IMR-90 (cell line): Measurements from ENCODE around the gene SLC16A5. TPM values are rescaled to one million over a fixed set of nuclear protein-coding genes. Genes with fewer than 3 reads are reported as not detected.

Experiments used
- ATAC-seq: fragments of 200-7000 bp; cut with Tn5 transposase; 2 replicates; pipeline ENCODE4 v1.9.1; 2020; ENCODE audit warnings: low read depth, mild to moderate bottlenecking, moderate library complexity
- BruUV-seq: library from RNA; stranded (reverse); fragments of 400-500 nt; replicated peaks from 2 replicates; lab custom pipeline; 2021; lab: Mats Ljungman, UMichigan
- CTCF ChIA-PET: fragments of 300-600 bp; formaldehyde crosslinking; extraction: SDS; loops from one replicate; lab custom pipeline; 2021; ENCODE audit warnings: antibody characterized with exemption; lab: Yijun Ruan, JAX
- POLR2A ChIA-PET: fragments of 300-600 bp; sonication (Branson Sonifier 250); formaldehyde crosslinking; loops from one replicate; lab custom pipeline; 2022; ENCODE audit warnings: antibody characterized with exemption; ENCODE audit not compliant: unreplicated experiment; lab: Charles Lee
- DNase-seq: peaks from one replicate; pipeline ENCODE4 v3.0.0; 2013
- H2AFZ ChIP-seq: replicated peaks from 2 replicates; pipeline ENCODE3; 2013; ENCODE audit warnings: low read length, mild to moderate bottlenecking; ENCODE audit not compliant: poor library complexity
- H2AK5ac ChIP-seq: 2 replicates; pipeline ENCODE4 v1.6.1; 2013; ENCODE audit warnings: low read depth, low read length, inconsistent platforms
- H2AK9ac ChIP-seq: replicated peaks from 2 replicates; pipeline ENCODE3; 2013; ENCODE audit warnings: mild to moderate bottlenecking, low read depth, low read length, moderate library complexity; ENCODE audit not compliant: poor library complexity
- H2BK120ac ChIP-seq: 2 replicates; pipeline ENCODE4 v1.6.1; 2013; ENCODE audit warnings: low read depth, low read length, inconsistent platforms
- H2BK15ac ChIP-seq: 3 replicates; pipeline ENCODE4 v1.6.1; 2013; ENCODE audit warnings: low read depth, low read length, inconsistent platforms
- H2BK20ac ChIP-seq: 2 replicates; pipeline ENCODE4 v1.6.1; 2013; ENCODE audit warnings: low read depth, mild to moderate bottlenecking, inconsistent platforms, low read length, moderate library complexity
- H2BK5ac ChIP-seq: 2 replicates; pipeline ENCODE4 v1.6.1; 2013; ENCODE audit warnings: mild to moderate bottlenecking, low read depth, low read length, inconsistent platforms; ENCODE audit not compliant: poor library complexity, severe bottlenecking
- H3K14ac ChIP-seq: replicated peaks from 2 replicates; pipeline ENCODE4 v1.6.1; 2013; ENCODE audit warnings: low read depth, low read length, inconsistent platforms
- H3K18ac ChIP-seq: 2 replicates; pipeline ENCODE4 v1.6.1; 2013; ENCODE audit warnings: low read depth, low read length, control low read depth
- H3K23ac ChIP-seq: 2 replicates; pipeline ENCODE4 v1.6.1; 2013; ENCODE audit warnings: low read depth, low read length, inconsistent platforms
- H3K27ac ChIP-seq: 2 replicates; pipeline ENCODE4 v1.5.1; 2013; ENCODE audit warnings: mild to moderate bottlenecking, control low read depth, low read length; ENCODE audit not compliant: insufficient read depth
- H3K27me3 ChIP-seq: 2 replicates; pipeline ENCODE4 v1.6.1; 2013; ENCODE audit warnings: low read length; ENCODE audit not compliant: control insufficient read depth, insufficient read depth
- H3K36me3 ChIP-seq: 2 replicates; pipeline ENCODE4 v1.6.1; 2013; ENCODE audit warnings: low read length, mixed read lengths; ENCODE audit not compliant: control insufficient read depth, insufficient read depth
- H3K4ac ChIP-seq: 2 replicates; pipeline ENCODE4 v1.6.1; 2013; ENCODE audit warnings: low read depth, low read length, inconsistent platforms
- H3K4me1 ChIP-seq: 2 replicates; pipeline ENCODE4 v1.6.1; 2013; ENCODE audit warnings: low read length, mixed read lengths; ENCODE audit not compliant: control insufficient read depth, insufficient read depth
- H3K4me2 ChIP-seq: 2 replicates; pipeline ENCODE4 v1.6.1; 2013; ENCODE audit warnings: low read depth, mild to moderate bottlenecking, control low read depth, low read length, moderate library complexity
- H3K4me3 ChIP-seq: 2 replicates; pipeline ENCODE4 v1.5.1; 2013; ENCODE audit warnings: low read depth, mild to moderate bottlenecking, control low read depth, low read length, moderate library complexity; ENCODE audit not compliant: insufficient read depth
- H3K56ac ChIP-seq: 2 replicates; pipeline ENCODE4 v1.6.1; 2013; ENCODE audit warnings: low read length, inconsistent platforms; ENCODE audit not compliant: insufficient read depth; ENCODE audit errors: extremely low read depth
- H3K79me1 ChIP-seq, 2 experiments: 2 replicates each; pipeline ENCODE4 v1.6.1; 2013; ENCODE audit warnings: low read length in 2 of 2, inconsistent platforms in 1 of 2, low read depth in 1 of 2
- H3K9ac ChIP-seq: 2 replicates; pipeline ENCODE4 v1.6.1; 2013; ENCODE audit warnings: low read depth, low read length, control low read depth
- H3K9me1 ChIP-seq: 2 replicates; pipeline ENCODE4 v1.6.1; 2013; ENCODE audit warnings: low read length, inconsistent platforms; ENCODE audit not compliant: insufficient read depth
- H3K9me3 ChIP-seq: 2 replicates; pipeline ENCODE4 v1.6.1; 2013; ENCODE audit warnings: low read length; ENCODE audit not compliant: control insufficient read depth, insufficient read depth
- H4K20me1 ChIP-seq: 2 replicates; pipeline ENCODE4 v1.6.1; 2013; ENCODE audit warnings: low read length, inconsistent platforms; ENCODE audit not compliant: insufficient read depth
- H4K5ac ChIP-seq: 2 replicates; pipeline ENCODE4 v1.6.1; 2013; ENCODE audit warnings: mild to moderate bottlenecking, low read depth, low read length, control low read depth
- H4K8ac ChIP-seq, 2 experiments: 2 replicates each; pipeline ENCODE4 v1.6.1; 2013; ENCODE audit warnings: low read depth in 2 of 2, low read length in 2 of 2, control low read depth in 1 of 2, inconsistent platforms in 1 of 2
- H4K91ac ChIP-seq: 2 replicates; pipeline ENCODE4 v1.6.1; 2013; ENCODE audit warnings: low read depth, low read length, inconsistent platforms; ENCODE audit not compliant: insufficient read depth
- BHLHE40 ChIP-seq: fragments of 150-350 bp; IDR thresholded peaks from 2 replicates; pipeline ENCODE4 v1.6.1; 2016; ENCODE audit warnings: mild to moderate bottlenecking, low read depth, low read length
- CEBPB ChIP-seq: IDR thresholded peaks from 2 replicates; pipeline ENCODE4 v1.6.1; 2012; ENCODE audit warnings: low read depth, low read length, improper control_type of control experiment
- CTCF ChIP-seq: conservative IDR thresholded peaks from 2 replicates; pipeline ENCODE4 v1.5.1; 2012; ENCODE audit warnings: mild to moderate bottlenecking, low read depth, low read length, improper control_type of control experiment
- FOS ChIP-seq: fragments of 150-350 bp; IDR thresholded peaks from 2 replicates; pipeline ENCODE4 v1.6.1; 2016; ENCODE audit warnings: low read depth, low read length
- MAFK ChIP-seq: IDR thresholded peaks from 2 replicates; pipeline ENCODE4 v1.6.1; 2012; ENCODE audit warnings: low read depth, low read length, improper control_type of control experiment
- MAZ ChIP-seq: IDR thresholded peaks from 2 replicates; pipeline ENCODE4 v1.6.1; 2012; ENCODE audit warnings: low read depth, mild to moderate bottlenecking, low read length, improper control_type of control experiment, moderate library complexity, borderline replicate concordance
- MXI1 ChIP-seq: IDR thresholded peaks from 2 replicates; pipeline ENCODE4 v1.6.1; 2012; ENCODE audit warnings: low read depth, mild to moderate bottlenecking, low read length, moderate library complexity, borderline replicate concordance
- NFE2L2 ChIP-seq: fragments of 150-350 bp; IDR thresholded peaks from 2 replicates; pipeline ENCODE4 v1.6.1; 2016; ENCODE audit warnings: low read depth, mild to moderate bottlenecking, low read length
- POLR2A ChIP-seq: IDR thresholded peaks from 2 replicates; pipeline ENCODE4 v1.6.1; 2012; ENCODE audit warnings: mild to moderate bottlenecking, low read depth, low read length
- RAD21 ChIP-seq: IDR thresholded peaks from 2 replicates; pipeline ENCODE4 v1.6.1; 2012; ENCODE audit warnings: low read length, improper control_type of control experiment
- RCOR1 ChIP-seq: IDR thresholded peaks from 2 replicates; pipeline ENCODE4 v1.6.1; 2012; ENCODE audit warnings: mild to moderate bottlenecking, low read length, improper control_type of control experiment; ENCODE audit not compliant: insufficient replicate concordance
- RFX5 ChIP-seq: IDR thresholded peaks from 2 replicates; pipeline ENCODE4 v1.8.0; 2012; ENCODE audit warnings: low read depth, mild to moderate bottlenecking, low read length, moderate library complexity
- SMC3 ChIP-seq: fragments of 150-350 bp; IDR thresholded peaks from 2 replicates; pipeline ENCODE4 v1.6.1; 2016; ENCODE audit warnings: low read depth, mild to moderate bottlenecking, antibody characterized with exemption, low read length, moderate library complexity
- USF2 ChIP-seq: fragments of 150-350 bp; IDR thresholded peaks from 2 replicates; pipeline ENCODE4 v1.6.1; 2017; ENCODE audit warnings: mild to moderate bottlenecking, antibody characterized with exemption, low read length, low read depth
- WGBS, 2 experiments: methylation state at CpG; one replicate each; pipeline versions ENCODE4 v1.1.5 to v1.1.7; 2013; ENCODE audit warnings: missing lambda C conversion rate in 2 of 2; ENCODE audit not compliant: insufficient read length in 1 of 2; ENCODE audit errors: extremely low coverage in 2 of 2; 5-methylcytosine and 5-hydroxymethylcytosine counted together
- dilution Hi-C: fragments of 300-500 bp; cut with HindIII; formaldehyde crosslinking; loops from one replicate; pipeline ENCODE4 v1.14.3; 2018; ENCODE audit warnings: low sequenced_read_pairs; ENCODE audit not compliant: unreplicated experiment
- in situ Hi-C: fragments of 300-500 bp; cut with MboI; formaldehyde crosslinking; loops from 3 replicates; pipeline ENCODE4 v1.14.3; 2019; ENCODE audit warnings: low sequenced_read_pairs, inconsistent platforms, mixed read lengths
- intact Hi-C: fragments of 100-400 bp; cut with micrococcal nuclease; formaldehyde crosslinking; loops from 2 replicates; pipeline ENCODE4 v1.10.0; 2022
- polyA plus RNA-seq, 3 experiments: library from polyadenylated mRNA; depleted of rRNA; stranded (reverse); fragments of >200 nt; gene quantifications; 2 replicates each; pipeline ENCODE4 v1.2.3, GENCODE V29; 2012; ENCODE audit warnings: low replicate concordance in 1 of 3
- total RNA-seq: library from RNA; depleted of rRNA; stranded (reverse); fragments of >200 nt; gene quantifications from 2 replicates; pipeline ENCODE4 v1.2.3, GENCODE V29; 2012
- TF ChIP-seq, protein P1 (sequence below): fragments of 150-350 bp; IDR thresholded peaks from 2 replicates; pipeline ENCODE4 v1.6.1; 2016; ENCODE audit warnings: low read depth, mild to moderate bottlenecking, low read length, moderate library complexity, borderline replicate concordance

The SLC16A5 gene
- total and polyA plus RNA-seq, 2 of the 4 experiments (the other 2 are of a cell fraction) = 1.8 to 7.1 TPM

- Histone ChIP-seq H3K4me3 (no peak overlapping the region), H4K8ac (no peak overlapping the region), H3K36me3 (peaks cover 19% of the 10 kb centered on the region), H3K4me1 (no peaks in the 10 kb centered on the region; the same call in 1 of the 2 replicates), H3K14ac (no peak overlapping the region), H4K5ac (no peak overlapping the region), H3K23ac (peak overlapping the region; percentile 42; the same call in 1 of the 2 replicates), H2BK5ac (no peak overlapping the region), H3K27ac (no peak overlapping the region), H2BK20ac (no peak overlapping the region), H3K79me1 (peaks cover 26 to 61% of the 10 kb centered on the region in 2 experiments), H3K4me2 (no peak overlapping the region), H4K91ac (no peak overlapping the region), H3K9ac (no peak overlapping the region), H2AK5ac (no peak overlapping the region), H2AFZ (no peak overlapping the region), H3K27me3 (no peaks in the 10 kb centered on the region), H2BK120ac (no peak overlapping the region), H3K9me1 (peaks cover 3% of the 10 kb centered on the region; the same call in 1 of the 2 replicates), H2BK15ac (no peak overlapping the region), H3K4ac (no peak overlapping the region), H2AK9ac (no peak overlapping the region), H3K56ac (no peak overlapping the region), H3K18ac (no peak overlapping the region), H4K20me1 (0 out of 2 replicates have a peak, but pooled peaks cover 3% of the 10 kb centered on the region), H3K9me3 (no peaks in the 10 kb centered on the region)
- ChIA-PET POLR2A (no interaction called here), CTCF (no interaction called here)
- no TSS peak for BruUV-seq
- intact Hi-C loops (loop anchor here (5.0 kb wide), 1 partner anchor 82 kb away; no protein-coding TSS in a partner anchor), dilution Hi-C loops (no loop called here), in situ Hi-C loops (no loop called here)
- TF ChIP-seq MAFK (no peak), USF2 (no peak), BHLHE40 (no peak), RAD21 (no peak), FOS (no peak), MAZ (no peak), POLR2A (no peak), CEBPB (no peak), NFE2L2 (no peak), CTCF (no peak), MXI1 (no peak), SMC3 (no peak), RCOR1 (no peak), RFX5 (no peak)
- TF ChIP-seq, protein P1, sequence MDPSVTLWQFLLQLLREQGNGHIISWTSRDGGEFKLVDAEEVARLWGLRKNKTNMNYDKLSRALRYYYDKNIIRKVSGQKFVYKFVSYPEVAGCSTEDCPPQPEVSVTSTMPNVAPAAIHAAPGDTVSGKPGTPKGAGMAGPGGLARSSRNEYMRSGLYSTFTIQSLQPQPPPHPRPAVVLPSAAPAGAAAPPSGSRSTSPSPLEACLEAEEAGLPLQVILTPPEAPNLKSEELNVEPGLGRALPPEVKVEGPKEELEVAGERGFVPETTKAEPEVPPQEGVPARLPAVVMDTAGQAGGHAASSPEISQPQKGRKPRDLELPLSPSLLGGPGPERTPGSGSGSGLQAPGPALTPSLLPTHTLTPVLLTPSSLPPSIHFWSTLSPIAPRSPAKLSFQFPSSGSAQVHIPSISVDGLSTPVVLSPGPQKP = no peak
- ATAC-seq (no peak), DNase-seq (no peak)
- WGBS, 2 experiments = no CpG with 5 or more reads among the region's 7 CpGs
Observed at GRCh38 chr17:75044716-75045115, 43.0 kb upstream of the SLC16A5 start.
